SW 1271 (cell line): ENCODE data around the gene ZNF335.
"Not testable (repeated sequence)": the region's sequence is repeated elsewhere in the genome, so short reads cannot be mapped to it uniquely, and the experiment has no call there.

Source experiments
- DNase-seq, 2 experiments: peaks; one replicate each; lab custom pipeline; 2025; lab: John Stamatoyannopoulos, UW

ZNF335 gene

DNA sequence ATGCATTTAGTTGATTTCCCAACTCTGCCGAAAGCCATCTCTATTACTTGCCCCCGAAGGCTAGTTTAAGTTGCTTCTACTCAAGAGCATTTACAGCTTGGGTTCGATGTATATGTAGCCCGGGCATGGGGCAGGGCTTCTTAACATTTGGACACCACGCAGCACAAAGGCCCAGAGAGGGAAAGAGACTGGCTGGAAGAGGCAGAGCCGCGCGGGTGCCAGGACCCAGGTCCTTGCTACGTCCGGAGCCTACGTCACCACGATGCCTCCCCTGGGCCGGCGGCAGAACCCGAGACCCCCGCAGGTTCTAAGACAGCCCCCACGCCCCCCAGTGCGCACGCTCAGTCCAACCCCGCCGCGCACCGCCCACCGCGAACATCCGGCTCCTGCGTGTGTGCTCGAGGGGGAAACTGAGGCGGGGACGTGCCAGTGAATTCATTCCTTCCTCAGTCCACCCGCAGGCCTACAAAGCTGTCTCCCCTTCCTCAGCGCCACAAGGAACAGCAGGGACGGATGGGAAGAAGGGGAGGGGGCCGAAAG is 37.9 kb downstream of the ZNF335 start:
- peak; percentile 48 to 73 for DNase-seq

DNA sequence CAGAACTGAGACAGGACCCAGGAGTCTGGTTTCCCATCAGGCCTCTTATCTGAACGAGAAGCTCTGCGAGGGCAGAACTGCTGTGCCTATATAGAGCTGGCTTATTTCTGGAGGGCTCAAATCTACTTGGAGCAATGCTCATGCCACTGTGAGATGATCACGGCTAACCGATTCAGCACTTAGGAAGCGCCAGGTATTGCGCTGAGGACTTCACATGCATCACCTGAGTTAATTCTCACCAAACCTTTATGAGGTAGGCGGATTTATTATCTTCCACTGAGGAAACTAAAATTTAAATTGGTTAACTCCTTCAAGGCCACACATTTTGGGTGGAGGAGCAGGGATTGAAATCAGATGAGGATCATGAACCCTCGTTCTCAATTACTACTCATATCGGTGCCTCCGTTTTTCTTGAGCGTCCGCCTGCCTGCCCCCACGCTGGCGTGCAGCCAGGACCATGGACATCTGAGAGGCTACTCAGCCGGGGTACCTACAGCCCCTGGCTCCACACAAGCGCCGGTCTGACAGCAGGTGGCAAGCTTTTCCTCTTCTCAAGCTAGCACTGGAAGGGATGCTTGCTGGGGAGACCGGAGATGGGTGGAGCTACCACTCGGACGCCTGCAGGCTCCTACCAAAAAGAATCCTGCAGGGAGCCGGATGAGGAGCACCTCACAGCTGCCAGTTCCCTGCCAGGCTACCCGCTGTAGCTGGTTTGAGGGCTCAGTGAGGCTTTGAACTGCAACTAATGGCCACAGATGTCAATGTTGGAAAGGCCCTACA is 38.5 kb downstream of the ZNF335 start:
- DNase-seq = peak; percentile 68 to 85

DNA sequence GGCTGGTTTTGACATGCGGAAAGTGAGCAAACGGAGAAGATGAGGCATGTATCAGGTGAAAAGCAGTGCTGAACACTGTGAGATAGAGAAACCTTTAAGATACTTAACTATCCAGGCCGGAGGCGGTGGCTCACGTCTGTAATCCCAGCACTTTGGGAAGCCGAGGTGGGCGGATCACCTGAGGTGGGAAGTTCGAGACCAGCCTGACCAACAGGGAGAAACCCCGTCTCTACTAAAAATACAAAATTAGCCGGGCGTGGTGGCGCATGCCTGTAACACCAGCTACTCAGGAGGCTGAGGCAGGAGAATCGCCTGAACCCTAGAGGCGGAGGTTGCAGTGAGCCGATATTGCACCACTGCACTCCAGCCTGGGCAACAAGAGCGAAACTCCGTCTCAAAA is 40.3 kb downstream of the ZNF335 start:
- not testable (repeated sequence) for DNase-seq

DNA sequence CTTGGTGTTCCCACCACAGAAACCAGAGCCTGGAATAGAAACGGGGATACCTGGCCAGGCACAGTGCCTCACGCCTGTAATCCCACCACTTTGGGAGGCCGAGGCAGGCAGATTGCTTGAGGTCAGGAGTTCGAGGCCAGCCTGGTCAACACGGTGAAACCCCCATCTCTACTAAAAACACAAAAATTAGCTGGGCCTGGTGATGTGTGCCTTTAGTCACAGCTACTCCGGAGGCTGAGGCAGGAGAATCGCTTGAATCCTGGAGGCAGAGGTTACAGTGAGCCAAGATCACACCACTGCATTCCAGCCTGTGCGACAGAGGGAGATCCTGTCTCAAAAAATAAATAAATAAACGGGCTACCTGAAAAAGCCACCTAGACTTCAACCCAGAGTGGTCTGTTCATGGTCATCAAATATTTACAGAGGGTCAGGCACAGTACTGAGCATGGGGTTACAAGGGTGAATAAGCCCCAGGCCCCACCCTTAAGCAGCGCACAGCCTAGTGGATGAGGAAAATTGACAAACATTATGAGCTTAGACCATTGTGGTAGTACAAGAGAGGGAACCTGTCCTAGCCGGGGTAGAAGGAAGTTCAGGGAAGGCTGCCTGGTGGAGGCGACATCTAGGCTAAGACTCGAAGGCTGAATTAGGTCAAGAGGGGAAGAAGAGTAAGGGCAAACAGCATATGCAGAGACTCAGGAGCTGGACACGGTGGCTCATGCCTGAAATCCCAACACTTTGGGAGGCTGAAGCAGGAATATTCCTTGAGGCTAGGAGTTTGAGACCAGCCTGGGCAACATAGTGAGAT is 44.7 kb downstream of the ZNF335 start:
- DNase-seq = no peak

DNA sequence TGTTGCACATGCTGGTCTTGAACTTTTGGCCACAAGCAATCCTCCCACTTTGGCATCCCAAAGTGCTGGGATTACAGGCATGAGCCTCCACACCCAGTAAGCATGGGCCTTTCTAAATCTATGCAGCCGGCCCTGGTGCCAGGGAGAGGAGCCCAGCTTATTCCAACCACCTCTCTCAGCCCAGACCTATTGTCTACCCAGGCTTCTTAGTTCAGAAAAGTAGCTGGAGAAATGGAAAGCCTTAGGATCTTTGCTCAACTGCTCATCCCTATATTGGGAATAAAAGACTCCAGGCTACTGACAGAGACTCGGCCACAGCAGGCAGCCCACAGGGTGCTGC is 45.3 kb downstream of the ZNF335 start:
- no peak for DNase-seq

DNA sequence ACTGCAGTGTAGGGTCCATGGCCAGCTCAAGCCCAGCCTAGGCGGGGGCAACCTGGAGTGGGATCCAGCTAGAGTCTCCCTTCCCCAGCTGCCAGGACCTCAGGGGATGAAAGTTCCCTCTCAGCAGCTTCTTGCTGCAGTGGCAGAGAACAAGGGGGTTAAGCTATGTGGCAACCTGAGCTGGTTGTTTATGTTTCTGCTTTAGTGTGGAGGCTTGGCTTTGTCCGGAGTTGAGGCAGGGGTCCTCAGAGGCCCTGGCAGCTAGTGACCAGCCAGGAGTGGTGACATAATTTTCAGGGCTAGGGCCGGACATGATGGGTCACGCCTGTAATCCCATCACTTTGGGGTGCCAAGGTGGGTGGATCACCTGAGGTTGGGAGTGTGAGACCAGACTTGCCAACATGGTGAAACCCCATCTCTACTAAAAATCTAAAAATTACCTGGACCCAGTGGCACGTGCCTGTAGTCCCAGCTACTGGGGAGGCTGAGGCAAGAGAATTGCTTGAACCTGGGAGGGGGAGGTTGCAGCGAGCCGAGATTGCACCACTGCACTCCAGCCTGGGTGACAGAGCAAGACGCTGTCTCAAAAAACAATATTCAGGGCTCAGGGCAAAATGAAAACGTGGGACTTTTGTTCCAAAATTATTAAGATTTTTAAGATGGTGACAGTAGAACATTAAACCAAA is 46.0 kb downstream of the ZNF335 start:
- DNase-seq = no peak

DNA sequence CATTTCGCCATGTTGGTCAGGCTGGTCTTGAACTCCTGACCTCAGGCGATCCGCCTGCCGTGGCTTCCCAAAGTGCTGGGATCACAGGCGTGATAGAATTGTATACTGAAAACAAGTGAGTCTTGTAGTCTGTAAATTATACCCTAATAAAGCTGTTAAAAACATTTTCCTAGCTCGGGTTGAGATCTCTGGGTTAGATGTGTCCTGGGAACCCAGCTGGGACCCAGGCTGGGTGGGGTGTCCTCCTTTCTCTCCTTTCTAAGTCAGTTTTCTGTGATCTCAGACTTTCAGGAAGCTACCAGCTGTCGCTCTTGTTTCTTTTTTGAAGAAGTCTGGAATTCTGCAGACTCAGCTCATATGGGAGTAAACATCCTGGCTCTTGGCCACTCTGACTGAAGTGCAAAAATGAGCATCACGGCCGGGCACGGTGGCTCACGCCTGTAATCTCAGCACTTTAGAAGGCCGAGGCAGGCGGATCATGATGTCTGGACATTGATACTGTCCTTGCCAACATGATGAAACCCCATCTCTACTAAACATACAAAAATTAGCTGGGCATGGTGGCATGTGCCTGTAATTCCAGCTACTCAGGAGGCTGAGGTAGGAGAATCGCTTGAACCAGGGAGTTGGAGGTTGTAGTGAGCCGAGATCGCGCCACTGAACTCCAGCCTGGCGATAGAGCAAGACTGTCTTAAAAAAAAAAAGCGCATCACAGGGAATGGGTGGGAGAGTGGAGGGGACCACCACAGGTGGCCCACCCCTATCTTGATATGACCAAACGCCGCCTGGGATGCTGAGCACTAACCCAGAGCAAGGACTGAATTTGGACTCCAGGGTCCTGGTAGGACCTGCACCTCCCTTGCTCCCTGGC is 47.4 kb downstream of the ZNF335 start:
- no peak for DNase-seq

DNA sequence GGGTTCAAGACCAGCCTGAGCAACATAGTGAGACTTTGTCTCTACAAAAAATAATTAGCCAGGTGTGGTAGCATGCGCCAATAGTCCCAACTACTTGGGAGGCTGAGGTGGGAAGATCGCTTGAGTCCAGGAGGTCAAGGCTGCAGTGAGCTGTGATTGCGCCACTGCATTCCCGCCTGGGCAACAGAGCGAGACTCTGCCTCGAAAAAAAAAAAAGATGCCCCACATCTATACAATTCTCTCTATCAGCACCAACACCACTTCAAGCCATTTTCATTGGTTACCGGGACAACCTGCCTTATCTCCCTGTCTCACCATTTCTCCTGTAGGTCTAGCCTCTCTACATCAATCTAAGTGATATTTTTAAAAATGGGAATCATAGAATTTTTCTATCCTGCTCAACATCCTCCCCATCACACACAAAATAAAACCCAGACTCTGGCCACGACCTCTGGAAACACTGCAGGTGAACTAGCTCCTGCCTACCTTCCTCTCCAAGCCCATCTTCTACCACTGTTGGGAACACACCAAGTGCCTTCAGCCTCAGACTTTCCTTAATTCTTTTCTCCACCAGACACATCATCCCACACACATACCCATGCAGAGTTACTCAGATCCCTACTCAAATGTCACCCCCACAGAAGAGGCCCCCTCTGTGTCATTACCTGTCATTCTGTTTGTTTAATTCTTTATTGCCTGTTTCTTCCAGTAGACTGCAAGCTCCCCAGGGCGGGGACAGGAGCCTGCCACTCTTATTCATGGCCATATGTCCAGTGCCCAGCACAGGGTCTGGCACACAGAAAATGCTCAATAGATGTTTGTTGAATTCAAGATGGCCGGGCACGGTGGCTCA is 50.4 kb downstream of the ZNF335 start:
- DNase-seq = no peak

DNA sequence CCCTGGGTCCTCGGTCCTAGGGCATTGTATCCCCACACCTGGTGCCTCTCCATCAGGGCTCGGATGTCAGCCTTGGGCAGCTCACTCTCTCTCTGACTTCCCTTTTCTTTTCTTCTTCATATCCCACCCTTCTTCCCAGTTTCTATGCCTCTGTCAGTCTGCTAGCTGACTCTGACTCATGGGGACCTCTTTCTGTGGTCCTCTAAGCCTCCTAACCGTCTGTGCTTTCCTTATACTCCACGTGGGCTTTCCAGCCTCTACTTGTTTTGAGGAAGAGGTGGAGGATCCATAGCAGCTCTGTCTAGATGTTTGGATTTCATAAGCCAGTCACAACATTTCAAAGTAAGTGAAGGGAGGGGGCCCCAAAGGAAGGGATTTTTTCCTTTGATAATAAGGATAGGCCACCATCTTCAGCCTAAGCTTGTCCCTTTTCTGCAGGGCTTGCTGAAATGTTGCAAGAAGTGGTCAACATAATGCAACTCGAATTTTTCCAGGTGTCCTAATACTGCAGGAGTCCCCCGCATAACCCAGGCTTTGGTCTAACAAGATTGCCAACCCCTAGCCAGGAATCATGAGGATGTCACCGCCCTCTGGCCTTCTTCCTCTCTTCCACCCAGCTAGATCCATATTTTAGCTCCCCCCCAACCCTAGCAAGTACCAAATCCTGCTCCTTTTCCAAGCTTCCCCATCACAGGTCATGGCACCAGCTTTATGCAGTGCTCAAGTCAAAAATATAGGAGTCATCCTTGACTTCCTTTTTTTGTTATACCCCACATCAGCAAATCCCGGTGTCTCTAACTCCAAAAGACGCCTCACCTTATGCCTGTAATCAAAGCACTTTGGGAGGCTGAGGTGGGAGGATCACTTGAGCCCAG is 51.3 kb downstream of the ZNF335 start:
- no peak for DNase-seq

DNA sequence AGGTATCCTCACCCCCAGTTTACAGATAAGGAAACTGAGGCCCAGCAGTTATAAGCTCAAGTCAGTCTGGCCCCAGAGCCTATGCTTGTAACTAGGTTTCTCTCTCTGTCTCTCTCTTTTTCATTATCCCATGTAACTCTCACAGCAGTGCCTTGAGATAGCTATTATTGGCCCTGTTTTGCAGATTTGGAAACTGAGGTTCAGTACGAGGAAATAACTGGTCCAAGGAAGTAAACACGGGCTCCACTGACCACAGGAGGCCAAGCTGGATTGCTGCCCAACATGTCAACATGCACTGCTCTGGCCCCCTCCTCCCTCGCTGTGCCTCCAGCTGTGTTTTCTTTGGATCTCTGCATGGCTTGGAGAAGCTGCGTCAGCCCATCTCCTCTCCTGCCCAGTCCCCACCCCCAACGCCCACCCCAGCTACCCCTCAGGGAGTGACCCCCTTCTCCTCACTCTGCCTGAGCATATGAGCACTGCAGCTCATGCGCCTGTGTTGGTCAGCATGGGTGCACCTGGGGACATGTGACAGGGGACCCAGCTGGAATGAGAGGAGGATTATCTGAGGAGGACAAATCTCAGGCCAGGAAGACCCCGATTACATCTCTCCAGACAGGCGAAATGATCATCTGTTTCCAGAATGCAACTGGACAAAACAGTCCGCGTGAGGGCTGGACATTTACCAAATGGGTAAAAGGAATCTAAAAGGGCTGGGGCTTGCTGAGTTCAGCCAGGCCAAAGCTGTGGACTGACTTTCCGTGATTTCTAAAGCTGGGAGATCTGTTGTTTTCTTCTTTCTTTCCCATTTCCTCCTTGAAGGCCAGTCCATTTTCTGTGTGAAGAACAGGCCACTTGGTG is 52.2 kb downstream of the ZNF335 start:
- no peak for DNase-seq

DNA sequence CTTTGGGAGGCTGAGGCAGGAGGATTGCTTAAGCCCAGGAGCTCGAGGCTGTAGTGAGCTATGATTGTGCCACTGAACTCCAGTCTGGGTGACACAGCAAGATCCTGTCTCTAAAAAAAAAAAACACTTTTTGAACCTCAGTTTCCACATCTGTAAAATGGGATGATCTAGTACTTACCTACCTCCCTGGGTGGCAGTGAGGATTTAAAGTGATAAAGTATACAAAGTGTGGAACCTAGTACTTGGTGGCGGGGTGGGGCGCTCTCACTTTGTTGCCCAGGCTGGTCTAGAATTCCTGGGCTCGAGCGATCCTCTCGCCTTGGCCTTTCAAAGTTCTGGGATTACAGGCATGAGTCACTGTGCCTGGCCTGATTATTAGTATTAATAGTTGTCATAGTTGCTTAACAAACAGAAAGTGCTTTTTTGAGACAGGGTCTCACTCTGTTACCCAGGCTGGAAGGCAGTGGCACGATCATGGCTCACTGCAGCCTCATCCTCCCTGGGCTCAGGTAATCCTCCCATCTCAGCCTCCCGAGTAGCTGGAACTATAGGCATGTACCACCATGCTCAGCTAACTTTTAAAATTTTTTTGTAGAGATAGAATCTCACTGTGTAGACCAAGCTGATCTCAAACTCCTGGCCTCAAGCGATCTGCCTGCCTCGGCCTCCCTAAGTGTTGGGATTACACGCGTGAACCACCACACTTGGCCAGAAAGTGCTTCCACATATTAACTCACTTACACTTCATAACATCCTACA is 53.0 kb downstream of the ZNF335 start:
- DNase-seq = no peak

DNA sequence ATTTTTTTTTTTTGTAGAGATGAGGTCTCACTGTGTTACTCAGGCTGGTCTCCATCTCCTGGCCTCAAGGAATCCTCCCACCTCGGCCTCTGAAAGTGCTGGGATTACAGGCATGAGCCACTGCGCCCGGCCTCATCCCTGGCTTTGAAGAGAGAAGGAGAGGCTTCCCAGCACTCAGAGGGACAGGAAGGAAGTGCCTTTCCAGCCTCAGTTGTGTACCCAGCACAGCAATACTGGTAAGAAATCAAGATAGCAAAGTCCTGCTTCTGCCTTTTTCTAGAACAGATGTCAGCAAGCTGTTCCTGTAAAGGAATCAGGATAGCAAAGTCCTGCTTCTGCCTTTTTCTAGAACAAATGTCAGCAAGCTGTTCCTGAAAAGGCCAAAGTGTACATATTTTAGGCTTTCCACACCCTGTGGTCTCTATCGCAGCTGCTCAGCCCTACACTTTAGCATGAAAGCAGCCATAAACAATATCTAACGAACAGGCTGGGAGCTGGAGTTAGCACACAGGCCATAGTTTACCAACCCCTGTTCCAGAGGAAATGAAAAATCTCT is 53.7 kb downstream of the ZNF335 start:
- DNase-seq = no peak

DNA sequence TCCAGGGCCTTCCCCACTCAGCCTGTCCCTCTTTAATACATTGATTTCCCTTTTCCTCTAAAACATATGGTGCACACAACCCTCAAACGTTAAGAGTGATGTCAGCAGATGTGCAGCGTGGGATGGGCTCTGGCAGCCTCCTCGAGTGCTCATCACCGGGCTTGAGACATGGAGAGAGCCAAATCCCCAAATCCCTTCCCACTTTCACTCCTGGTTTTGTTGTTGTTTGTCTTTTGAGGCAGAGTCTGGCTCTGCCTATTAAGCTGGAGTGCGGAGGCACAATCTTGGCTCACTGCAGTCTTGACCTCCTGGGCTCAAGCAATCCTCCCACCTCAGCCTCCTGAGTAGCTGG is 54.2 kb downstream of the ZNF335 start:
- DNase-seq = no peak

DNA sequence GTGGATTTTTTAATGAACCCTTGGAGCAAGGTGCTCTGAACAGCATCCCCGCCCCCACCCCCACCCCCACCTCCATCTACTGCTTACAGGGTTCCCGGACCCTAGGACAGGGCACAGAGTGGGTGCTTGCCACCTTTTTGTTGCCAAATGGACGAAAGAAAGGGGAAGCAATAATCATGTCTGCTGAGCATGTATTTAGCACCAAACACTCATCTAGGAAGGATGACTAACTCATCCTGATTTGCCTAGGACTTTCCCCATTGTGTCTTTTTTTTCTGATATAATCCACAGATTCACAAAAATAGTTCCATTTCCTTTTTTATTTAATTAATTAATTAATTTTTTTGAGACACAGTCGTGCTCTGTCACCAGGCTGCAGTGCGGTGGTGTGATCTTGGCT is 58.9 kb downstream of the ZNF335 start:
- no peak for DNase-seq

DNA sequence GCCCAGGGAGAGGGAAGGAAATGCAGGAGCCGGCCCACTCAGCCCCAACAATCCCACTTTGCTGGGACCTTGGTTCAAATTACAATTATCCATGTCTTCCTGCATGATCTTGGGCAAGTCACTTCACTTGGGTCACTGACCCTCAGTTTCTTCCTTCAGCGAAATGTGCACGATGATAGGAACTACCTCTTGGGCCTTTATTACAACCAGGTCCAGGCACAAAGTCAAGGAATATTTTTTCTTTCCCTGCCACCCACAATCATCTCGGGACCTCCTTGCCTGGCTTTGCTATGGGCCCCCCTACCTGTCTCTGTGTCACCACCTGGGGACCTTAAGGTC is 59.7 kb downstream of the ZNF335 start:
- no peak for DNase-seq

DNA sequence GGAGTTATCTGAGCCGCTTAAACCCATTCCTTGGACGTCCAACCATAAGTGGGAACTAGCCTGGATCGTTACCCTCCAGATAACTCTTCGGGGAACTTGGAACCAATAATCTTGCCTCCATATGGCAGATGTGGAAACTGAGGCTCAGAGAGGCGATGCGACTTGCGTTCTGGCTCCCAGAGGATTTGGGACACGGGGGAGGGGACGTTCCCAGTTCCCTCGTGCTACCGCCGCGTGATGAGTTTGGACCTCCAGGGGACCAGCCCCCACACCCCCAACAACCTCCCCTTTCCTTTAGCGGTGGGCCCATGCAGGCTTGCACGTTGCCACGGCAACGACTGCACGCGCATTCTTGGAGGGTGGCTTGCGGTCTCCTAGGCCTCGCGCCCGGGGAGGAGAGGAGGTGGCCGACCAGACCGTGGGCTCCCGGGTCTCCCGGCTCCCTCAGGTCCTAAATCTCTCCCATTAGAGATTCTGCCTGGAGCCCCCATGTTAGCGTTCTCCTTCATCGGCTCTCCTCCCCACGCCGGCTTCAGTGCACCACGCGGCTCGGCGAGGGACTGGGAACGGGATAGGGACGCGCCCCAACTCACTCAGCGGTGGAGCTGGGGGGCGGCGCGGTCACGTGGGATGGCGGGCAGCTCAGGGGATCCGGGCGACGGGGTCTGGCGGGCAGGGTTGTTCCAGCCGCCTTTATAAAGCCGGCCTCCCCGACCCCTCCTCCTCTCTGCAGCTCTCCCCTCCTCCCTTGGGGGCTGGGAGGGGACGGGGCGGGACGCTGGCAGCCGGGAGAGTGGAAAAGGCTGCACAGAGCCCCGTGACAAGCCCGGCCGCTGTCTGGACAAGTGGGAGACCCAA is 60.3 kb downstream of the ZNF335 start, which contains the start of gene PLTP:
Gene PLTP, minus strand, starts transcription at position 670 of the 858 bp plus-strand sequence. CDS start 703 bp downstream, outside the sequence.
- no peak for DNase-seq
